ENCODE measurements around the gene TCF7L1. TPM values are rescaled to one million over a fixed set of nuclear protein-coding genes. Genes with fewer than 3 reads are reported as not detected.

Gene TCF7L1
- total RNA-seq, 1 experiment from 2014 or later = 30.4 TPM

GRCh38 chr2:85087541-85087940 is 45.7 kb upstream of the TCF7L1 start:
- Histone ChIP-seq H3K4me1 (ENCODE audit: control insufficient read depth, insufficient read depth, low read length) (no peaks in the 10 kb centered on the region), H3K9me3 (ENCODE audit: control insufficient read depth, insufficient read depth, low read depth, low read length) (no peaks in the 10 kb centered on the region), H3K36me3 (ENCODE audit: control insufficient read depth, insufficient read depth, low read length) (no peaks in the 10 kb centered on the region), H3K27ac (ENCODE audit: low read length) (no peak overlapping the region), H3K4me3 (ENCODE audit: low read depth in 2 of 2, low read length in 2 of 2) (no peak overlapping the region), H3K27me3 (ENCODE audit: control insufficient read depth, insufficient read depth, low read length) (peaks cover 6% of the 10 kb centered on the region)
- no peak for ATAC-seq
- POLR2A ChIA-PET = no interaction called here
- BruUV-seq (replicated peaks) = no TSS peak
- TF ChIP-seq, protein P1, sequence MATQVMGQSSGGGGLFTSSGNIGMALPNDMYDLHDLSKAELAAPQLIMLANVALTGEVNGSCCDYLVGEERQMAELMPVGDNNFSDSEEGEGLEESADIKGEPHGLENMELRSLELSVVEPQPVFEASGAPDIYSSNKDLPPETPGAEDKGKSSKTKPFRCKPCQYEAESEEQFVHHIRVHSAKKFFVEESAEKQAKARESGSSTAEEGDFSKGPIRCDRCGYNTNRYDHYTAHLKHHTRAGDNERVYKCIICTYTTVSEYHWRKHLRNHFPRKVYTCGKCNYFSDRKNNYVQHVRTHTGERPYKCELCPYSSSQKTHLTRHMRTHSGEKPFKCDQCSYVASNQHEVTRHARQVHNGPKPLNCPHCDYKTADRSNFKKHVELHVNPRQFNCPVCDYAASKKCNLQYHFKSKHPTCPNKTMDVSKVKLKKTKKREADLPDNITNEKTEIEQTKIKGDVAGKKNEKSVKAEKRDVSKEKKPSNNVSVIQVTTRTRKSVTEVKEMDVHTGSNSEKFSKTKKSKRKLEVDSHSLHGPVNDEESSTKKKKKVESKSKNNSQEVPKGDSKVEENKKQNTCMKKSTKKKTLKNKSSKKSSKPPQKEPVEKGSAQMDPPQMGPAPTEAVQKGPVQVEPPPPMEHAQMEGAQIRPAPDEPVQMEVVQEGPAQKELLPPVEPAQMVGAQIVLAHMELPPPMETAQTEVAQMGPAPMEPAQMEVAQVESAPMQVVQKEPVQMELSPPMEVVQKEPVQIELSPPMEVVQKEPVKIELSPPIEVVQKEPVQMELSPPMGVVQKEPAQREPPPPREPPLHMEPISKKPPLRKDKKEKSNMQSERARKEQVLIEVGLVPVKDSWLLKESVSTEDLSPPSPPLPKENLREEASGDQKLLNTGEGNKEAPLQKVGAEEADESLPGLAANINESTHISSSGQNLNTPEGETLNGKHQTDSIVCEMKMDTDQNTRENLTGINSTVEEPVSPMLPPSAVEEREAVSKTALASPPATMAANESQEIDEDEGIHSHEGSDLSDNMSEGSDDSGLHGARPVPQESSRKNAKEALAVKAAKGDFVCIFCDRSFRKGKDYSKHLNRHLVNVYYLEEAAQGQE (IDR thresholded peaks at IDR 0.05; ENCODE audit: insufficient read depth in 1 of 2, low read depth in 2 of 2, low read length in 1 of 2) = no peak
- TF ChIP-seq SIN3A (IDR thresholded peaks at IDR 0.05; ENCODE audit: borderline replicate concordance, insufficient read depth, low read depth, low read length) (no peak), POLR2AphosphoS5 (IDR thresholded peaks at IDR 0.05; ENCODE audit: low read depth, low read length) (no peak), TCF7L2 (IDR thresholded peaks at IDR 0.05; ENCODE audit: low read depth, low read length) (no peak)
- TF ChIP-seq, protein P2, sequence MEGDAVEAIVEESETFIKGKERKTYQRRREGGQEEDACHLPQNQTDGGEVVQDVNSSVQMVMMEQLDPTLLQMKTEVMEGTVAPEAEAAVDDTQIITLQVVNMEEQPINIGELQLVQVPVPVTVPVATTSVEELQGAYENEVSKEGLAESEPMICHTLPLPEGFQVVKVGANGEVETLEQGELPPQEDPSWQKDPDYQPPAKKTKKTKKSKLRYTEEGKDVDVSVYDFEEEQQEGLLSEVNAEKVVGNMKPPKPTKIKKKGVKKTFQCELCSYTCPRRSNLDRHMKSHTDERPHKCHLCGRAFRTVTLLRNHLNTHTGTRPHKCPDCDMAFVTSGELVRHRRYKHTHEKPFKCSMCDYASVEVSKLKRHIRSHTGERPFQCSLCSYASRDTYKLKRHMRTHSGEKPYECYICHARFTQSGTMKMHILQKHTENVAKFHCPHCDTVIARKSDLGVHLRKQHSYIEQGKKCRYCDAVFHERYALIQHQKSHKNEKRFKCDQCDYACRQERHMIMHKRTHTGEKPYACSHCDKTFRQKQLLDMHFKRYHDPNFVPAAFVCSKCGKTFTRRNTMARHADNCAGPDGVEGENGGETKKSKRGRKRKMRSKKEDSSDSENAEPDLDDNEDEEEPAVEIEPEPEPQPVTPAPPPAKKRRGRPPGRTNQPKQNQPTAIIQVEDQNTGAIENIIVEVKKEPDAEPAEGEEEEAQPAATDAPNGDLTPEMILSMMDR (IDR thresholded peaks at IDR 0.05) = no peak
- CTCF ChIA-PET = no interaction called here
- intact Hi-C loops (cut with micrococcal nuclease; ENCODE audit: unreplicated experiment) = no loop called here
- in situ Hi-C loops (cut with HindIII; ENCODE audit: low pct_unique_long_range_greater_than_20kb, low sequenced_read_pairs) = no loop called here
- DNase-seq (ENCODE audit: low read depth, low spot score) = no peak

GRCh38 chr2:85088921-85089320 is 44.3 kb upstream of the TCF7L1 start:
- ATAC-seq (no peak), DNase-seq (ENCODE audit: low read depth, low spot score) (no peak)
- H3K27me3 ChIP-seq (ENCODE audit: control insufficient read depth, insufficient read depth, low read length) = peaks cover 6% of the 10 kb centered on the region
- intact Hi-C loops (cut with micrococcal nuclease; ENCODE audit: unreplicated experiment) (no loop called here), in situ Hi-C loops (cut with HindIII; ENCODE audit: low pct_unique_long_range_greater_than_20kb, low sequenced_read_pairs) (no loop called here)
- ChIA-PET POLR2A (interaction anchor here (0.6 kb wide), 1 partner anchor 226 kb away, joined by 3 read pairs; no protein-coding TSS in a partner anchor), CTCF (interaction anchor here (0.5 kb wide), 1 partner anchor 19 kb away, joined by 3 read pairs; no protein-coding TSS in a partner anchor)
- TF ChIP-seq, protein P2 (IDR thresholded peaks at IDR 0.05) = no peak
- TF ChIP-seq TCF7L2 (IDR thresholded peaks at IDR 0.05; ENCODE audit: low read depth, low read length) (no peak), SIN3A (IDR thresholded peaks at IDR 0.05; ENCODE audit: borderline replicate concordance, insufficient read depth, low read depth, low read length) (no peak), POLR2AphosphoS5 (IDR thresholded peaks at IDR 0.05; ENCODE audit: low read depth, low read length) (no peak)
- TF ChIP-seq, protein P1 (IDR thresholded peaks at IDR 0.05; ENCODE audit: insufficient read depth in 1 of 2, low read depth in 2 of 2, low read length in 1 of 2) = no peak
- no peaks in the 10 kb centered on the region for H3K36me3 ChIP-seq (ENCODE audit: control insufficient read depth, insufficient read depth, low read length)
- H3K27ac ChIP-seq (ENCODE audit: low read length) = no peak overlapping the region
- H3K4me3 ChIP-seq (ENCODE audit: low read depth in 2 of 2, low read length in 2 of 2) = no peak overlapping the region
- no peaks in the 10 kb centered on the region for H3K4me1 ChIP-seq (ENCODE audit: control insufficient read depth, insufficient read depth, low read length)
- no TSS peak for BruUV-seq (replicated peaks)
- no peaks in the 10 kb centered on the region for H3K9me3 ChIP-seq (ENCODE audit: control insufficient read depth, insufficient read depth, low read depth, low read length)

Measured in Panc1 (cell line).